DOHH2 (cell line): ENCODE results near the gene STXBP2.

Experiments used
- CTCF ChIP-seq: fragments of 200-600 bp; sonication (generic); IDR thresholded peaks from one replicate; pipeline ENCODE4 v1.5.1; 2014; ENCODE audit warnings: antibody characterized with exemption, mild to moderate bottlenecking, low read depth, low read length; ENCODE audit not compliant: poor library complexity, severe bottlenecking
- EZH2phosphoT487 ChIP-seq: fragments of 200-600 bp; sonication (generic); IDR thresholded peaks from 2 replicates; pipeline ENCODE4 v1.6.1; 2017; ENCODE audit warnings: borderline replicate concordance, mild to moderate bottlenecking, antibody characterized with exemption, low read length, moderate library complexity, mixed read lengths

DNA sequence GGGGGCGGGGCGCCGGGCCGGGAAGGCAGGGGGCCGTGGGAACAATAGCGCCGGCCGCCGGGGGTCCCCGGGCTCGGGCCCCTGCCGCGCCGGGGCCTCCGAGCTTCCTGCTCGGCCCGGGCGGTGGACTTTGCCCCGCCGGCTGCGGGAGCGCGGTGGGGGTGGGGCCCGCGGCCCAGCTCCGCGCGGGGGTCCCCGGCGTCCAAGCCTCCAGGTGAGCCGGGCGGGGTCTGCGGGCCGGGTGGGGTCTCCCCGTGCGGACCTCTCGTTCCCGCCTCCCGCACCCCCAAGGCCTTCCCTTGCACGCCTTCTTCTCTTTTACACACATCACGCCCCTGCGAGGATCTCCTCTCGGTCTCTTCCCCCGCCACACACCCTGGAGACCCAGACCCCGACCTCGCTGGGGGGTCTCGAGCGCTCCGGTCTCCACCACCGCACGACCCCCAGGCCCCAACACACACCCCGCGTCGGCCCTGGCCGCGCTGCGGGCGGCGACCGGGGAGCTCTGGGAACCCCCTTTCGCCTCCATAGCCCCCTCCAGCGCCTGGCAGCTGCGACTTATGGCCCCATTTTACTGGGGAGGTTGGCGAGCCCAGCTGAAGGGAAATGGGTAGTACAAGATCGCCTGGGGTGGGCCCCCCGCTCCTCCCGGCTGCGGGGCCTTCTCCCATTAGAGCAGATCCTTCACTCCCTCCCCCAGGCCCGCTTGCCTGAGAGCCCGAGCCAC is 40.5 kb upstream of the STXBP2 start:
- TF ChIP-seq CTCF: no peak
- peak; percentile 68; the same call in 1 of the 2 replicates for TF ChIP-seq EZH2phosphoT487
